HepG2 (cell line): ENCODE results near the gene TMEM235. TPM values are rescaled to one million over a fixed set of nuclear protein-coding genes. Genes with fewer than 3 reads are reported as not detected.

Source experiments
- AGO2 ChIP-seq: fragments of 200-400 bp; formaldehyde crosslinking; optimal IDR thresholded peaks from 2 replicates; pipeline ENCODE3; 2017; ENCODE audit warnings: mild to moderate bottlenecking, low read depth, low read length, moderate library complexity
- CHCHD3 ChIP-seq: sonication (generic); formaldehyde crosslinking; IDR thresholded peaks from 2 replicates; pipeline ENCODE4 v1.8.0; 2022; ENCODE audit warnings: mild to moderate bottlenecking, missing genetic modification reagents, moderate library complexity
- KDM6A ChIP-seq: IDR thresholded peaks from 2 replicates; pipeline ENCODE4 v1.6.1; 2016; ENCODE audit warnings: low read depth
- KLF13 ChIP-seq: sonication (generic); formaldehyde crosslinking; IDR thresholded peaks from 2 replicates; pipeline ENCODE4 v1.4.0; 2020; ENCODE audit warnings: mild to moderate bottlenecking, missing genetic modification reagents
- MAFG ChIP-seq: sonication (generic); formaldehyde crosslinking; IDR thresholded peaks from 2 replicates; pipeline ENCODE4 v1.5.1; 2020; ENCODE audit warnings: mild to moderate bottlenecking, missing genetic modification reagents
- NCOA1 ChIP-seq: sonication (generic); formaldehyde crosslinking; IDR thresholded peaks from 2 replicates; pipeline ENCODE4 v1.9.0; 2021; ENCODE audit warnings: missing genetic modification reagents
- SP5 ChIP-seq: IDR thresholded peaks from 2 replicates; pipeline ENCODE4 v1.6.1; 2016; ENCODE audit warnings: low read depth, borderline replicate concordance
- YY1 ChIP-seq: IDR thresholded peaks from 2 replicates; pipeline ENCODE4 v1.6.1; 2011; ENCODE audit warnings: low read length, low read depth, moderate library complexity, mild to moderate bottlenecking; ENCODE audit not compliant: insufficient read depth, insufficient replicate concordance
- ZHX2 ChIP-seq, 2 experiments: sonication (generic) in 1 of 2; formaldehyde crosslinking in 1 of 2; IDR thresholded peaks; 2 replicates each; pipeline versions ENCODE4 v1.6.1 to v1.9.0; 2014 to 2022; ENCODE audit warnings: antibody characterized with exemption in 1 of 2, borderline replicate concordance in 1 of 2, inconsistent platforms in 1 of 2, low read depth in 1 of 2, missing genetic modification reagents in 1 of 2
- ZNF446 ChIP-seq: sonication (generic); formaldehyde crosslinking; IDR thresholded peaks from 2 replicates; pipeline ENCODE4 v1.5.0; 2020; ENCODE audit warnings: mild to moderate bottlenecking, missing genetic modification reagents
- ZNF704 ChIP-seq: sonication (generic); formaldehyde crosslinking; IDR thresholded peaks from 2 replicates; pipeline ENCODE4 v1.8.1; 2023; ENCODE audit warnings: mild to moderate bottlenecking, inconsistent platforms, moderate library complexity, missing genetic modification reagents, borderline replicate concordance
- ZSCAN12 ChIP-seq: sonication (generic); formaldehyde crosslinking; IDR thresholded peaks from 2 replicates; pipeline ENCODE4 v1.9.0; 2021; ENCODE audit warnings: mild to moderate bottlenecking, missing genetic modification reagents
- polyA plus RNA-seq, 8 experiments: library from polyadenylated mRNA; depleted of rRNA in 3 of 8; stranded (reverse) in 7 of 8; unstranded in 1 of 8; fragments of >200 nt; fragmentation: Illumina TruSeq in 4 of 8; extraction: Trizol in 4 of 8; gene quantifications; 2 replicates each; pipeline versions ENCODE4 v1.2.1 to v1.2.3, GENCODE V29; 2011 to 2016; ENCODE audit warnings: low read depth in 4 of 8, missing spikeins in 1 of 8, mixed read lengths in 1 of 8; ENCODE audit not compliant: insufficient read depth in 1 of 8
- total RNA-seq, 5 experiments: library from RNA; depleted of rRNA; stranded (reverse); fragments of >200 nt; fragmentation: Illumina TruSeq; extraction: Trizol; gene quantifications; 2 replicates each; pipeline ENCODE4 v1.2.3, GENCODE V29; 2016; ENCODE audit warnings: low read depth in 1 of 5
- TF ChIP-seq, protein P1 (sequence below): sonication (generic); formaldehyde crosslinking; IDR thresholded peaks from 2 replicates; pipeline ENCODE4 v1.8.0; 2022; ENCODE audit warnings: low read depth, missing genetic modification reagents
- TF ChIP-seq, protein P2 (sequence below): sonication (generic); formaldehyde crosslinking; IDR thresholded peaks from 2 replicates; pipeline ENCODE4 v1.8.1; 2023; ENCODE audit warnings: mild to moderate bottlenecking, missing genetic modification reagents
- TF ChIP-seq, protein P3 (sequence below): sonication (generic); formaldehyde crosslinking; IDR thresholded peaks from 2 replicates; pipeline ENCODE4 v1.4.0; 2020; ENCODE audit warnings: missing genetic modification reagents

Gene TMEM235
- total and polyA plus RNA-seq, 2 of the 13 experiments (the other 11 are each of a cell fraction or from before 2014, with no cell fraction given), result not detected

GRCh38 chr17:78241277-78242023, 10.0 kb downstream of the TMEM235 start (continued):
- TF ChIP-seq AGO2 (no peak), ZSCAN12 (CRISPR knock-in tag) (no peak), SP5 (CRISPR knock-in tag) (no peak), KDM6A (peak; percentile 77), KLF13 (CRISPR knock-in tag) (no peak), YY1 (no peak), ZHX2 (IDR thresholded peaks at IDR 0.05; ENCODE audit: low read depth) (no peak), ZHX2 (CRISPR knock-in tag; IDR thresholded peaks at IDR 0.05; ENCODE audit: borderline replicate concordance) (no peak), ZNF704 (CRISPR knock-in tag) (0 out of 2 replicates have a peak, but pooled peaks have one; percentile 52), MAFG (no peak), NCOA1 (CRISPR knock-in tag) (no peak), CHCHD3 (CRISPR knock-in tag) (no peak), ZNF446 (CRISPR knock-in tag) (no peak)
- TF ChIP-seq, protein P1, sequence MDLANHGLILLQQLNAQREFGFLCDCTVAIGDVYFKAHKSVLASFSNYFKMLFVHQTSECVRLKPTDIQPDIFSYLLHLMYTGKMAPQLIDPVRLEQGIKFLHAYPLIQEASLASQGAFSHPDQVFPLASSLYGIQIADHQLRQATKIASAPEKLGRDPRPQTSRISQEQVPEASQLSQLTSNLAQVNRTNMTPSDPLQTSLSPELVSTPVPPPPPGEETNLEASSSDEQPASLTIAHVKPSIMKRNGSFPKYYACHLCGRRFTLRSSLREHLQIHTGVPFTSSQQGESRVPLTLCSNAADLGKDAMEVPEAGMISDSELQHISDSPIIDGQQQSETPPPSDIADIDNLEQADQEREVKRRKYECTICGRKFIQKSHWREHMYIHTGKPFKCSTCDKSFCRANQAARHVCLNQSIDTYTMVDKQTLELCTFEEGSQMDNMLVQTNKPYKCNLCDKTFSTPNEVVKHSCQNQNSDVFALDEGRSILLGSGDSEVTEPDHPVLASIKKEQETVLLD (CRISPR knock-in tag), result no peak
- TF ChIP-seq, protein P2, sequence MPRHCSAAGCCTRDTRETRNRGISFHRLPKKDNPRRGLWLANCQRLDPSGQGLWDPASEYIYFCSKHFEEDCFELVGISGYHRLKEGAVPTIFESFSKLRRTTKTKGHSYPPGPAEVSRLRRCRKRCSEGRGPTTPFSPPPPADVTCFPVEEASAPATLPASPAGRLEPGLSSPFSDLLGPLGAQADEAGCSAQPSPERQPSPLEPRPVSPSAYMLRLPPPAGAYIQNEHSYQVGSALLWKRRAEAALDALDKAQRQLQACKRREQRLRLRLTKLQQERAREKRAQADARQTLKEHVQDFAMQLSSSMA (CRISPR knock-in tag), result peak; percentile 81; the same call in 1 of the 2 replicates
- TF ChIP-seq, protein P3, sequence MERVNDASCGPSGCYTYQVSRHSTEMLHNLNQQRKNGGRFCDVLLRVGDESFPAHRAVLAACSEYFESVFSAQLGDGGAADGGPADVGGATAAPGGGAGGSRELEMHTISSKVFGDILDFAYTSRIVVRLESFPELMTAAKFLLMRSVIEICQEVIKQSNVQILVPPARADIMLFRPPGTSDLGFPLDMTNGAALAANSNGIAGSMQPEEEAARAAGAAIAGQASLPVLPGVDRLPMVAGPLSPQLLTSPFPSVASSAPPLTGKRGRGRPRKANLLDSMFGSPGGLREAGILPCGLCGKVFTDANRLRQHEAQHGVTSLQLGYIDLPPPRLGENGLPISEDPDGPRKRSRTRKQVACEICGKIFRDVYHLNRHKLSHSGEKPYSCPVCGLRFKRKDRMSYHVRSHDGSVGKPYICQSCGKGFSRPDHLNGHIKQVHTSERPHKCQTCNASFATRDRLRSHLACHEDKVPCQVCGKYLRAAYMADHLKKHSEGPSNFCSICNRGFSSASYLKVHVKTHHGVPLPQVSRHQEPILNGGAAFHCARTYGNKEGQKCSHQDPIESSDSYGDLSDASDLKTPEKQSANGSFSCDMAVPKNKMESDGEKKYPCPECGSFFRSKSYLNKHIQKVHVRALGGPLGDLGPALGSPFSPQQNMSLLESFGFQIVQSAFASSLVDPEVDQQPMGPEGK (CRISPR knock-in tag), result no peak
